OCI-LY1 (cell line): ENCODE results near the gene GJA10.

ENCODE experiments used
- H2AFZ ChIP-seq: fragments of 200-600 bp; sonication (generic), shearing (Covaris generic); 2 replicates; pipeline ENCODE4 v1.6.0; 2014; ENCODE audit warnings: antibody characterized with exemption, mild to moderate bottlenecking, low read length
- H3F3A ChIP-seq: fragments of 200-600 bp; sonication (generic), shearing (Covaris generic); 2 replicates; pipeline ENCODE4 v1.6.0; 2014; ENCODE audit warnings: mild to moderate bottlenecking, antibody characterized with exemption, low read length, moderate library complexity; ENCODE audit not compliant: insufficient read depth
- H3K27ac ChIP-seq: fragments of 200-600 bp; sonication (generic); 2 replicates; pipeline ENCODE4 v1.5.1; 2014; ENCODE audit warnings: low read length, mixed run types, mild to moderate bottlenecking, low read depth; ENCODE audit not compliant: poor library complexity, severe bottlenecking
- H3K27me3 ChIP-seq: fragments of 200-600 bp; sonication (generic); 2 replicates; pipeline ENCODE4 v1.6.0; 2014; ENCODE audit warnings: antibody characterized with exemption, mild to moderate bottlenecking, low read length, moderate library complexity; ENCODE audit not compliant: insufficient read depth
- H3K36me3 ChIP-seq: fragments of 200-600 bp; sonication (generic); 2 replicates; pipeline ENCODE4 v1.6.1; 2014; ENCODE audit warnings: mild to moderate bottlenecking, antibody characterized with exemption, low read length, moderate library complexity, mixed read lengths; ENCODE audit not compliant: insufficient read depth
- H3K4me1 ChIP-seq: fragments of 200-600 bp; sonication (generic); 2 replicates; pipeline ENCODE4 v1.5.1; 2014; ENCODE audit warnings: mild to moderate bottlenecking, low read length, moderate library complexity; ENCODE audit not compliant: insufficient read depth, severe bottlenecking
- H3K4me2 ChIP-seq: fragments of 200-600 bp; sonication (generic), shearing (Covaris generic); 2 replicates; pipeline ENCODE4 v1.6.1; 2014; ENCODE audit warnings: low read length
- H3K4me3 ChIP-seq: fragments of 200-600 bp; sonication (generic); 2 replicates; pipeline ENCODE4 v1.5.1; 2014; ENCODE audit warnings: low read length, low read depth, mild to moderate bottlenecking, mixed read lengths; ENCODE audit not compliant: poor library complexity, severe bottlenecking
- H3K79me2 ChIP-seq: fragments of 200-600 bp; shearing (Covaris generic); 2 replicates; pipeline ENCODE4 v1.6.1; 2016; ENCODE audit warnings: mixed run types, low read length, mixed read lengths; ENCODE audit not compliant: insufficient read depth
- H3K9ac ChIP-seq: fragments of 200-600 bp; sonication (generic), shearing (Covaris generic); 2 replicates; pipeline ENCODE4 v1.6.1; 2014; ENCODE audit warnings: mild to moderate bottlenecking, low read length, mixed read lengths
- H3K9me2 ChIP-seq: fragments of 200-600 bp; sonication (generic), shearing (Covaris generic); 2 replicates; pipeline ENCODE4 v1.6.1; 2014; ENCODE audit warnings: low read depth, mild to moderate bottlenecking, low read length, mixed read lengths
- H3K9me3 ChIP-seq: fragments of 200-600 bp; shearing (Covaris generic); 2 replicates; pipeline ENCODE4 v1.6.1; 2014; ENCODE audit warnings: low read length, mixed read lengths
- H4K20me1 ChIP-seq: fragments of 200-600 bp; sonication (generic), shearing (Covaris generic); 2 replicates; pipeline ENCODE4 v1.6.0; 2016; ENCODE audit warnings: mild to moderate bottlenecking, low read length; ENCODE audit not compliant: insufficient read depth
- EZH2 ChIP-seq: fragments of 200-600 bp; sonication (generic), shearing (Covaris generic); IDR thresholded peaks from 2 replicates; pipeline ENCODE4 v1.8.0; 2017; ENCODE audit warnings: borderline replicate concordance, mixed run types, mild to moderate bottlenecking, antibody characterized with exemption, low read length, moderate library complexity, mixed read lengths
- TF ChIP-seq, protein P1 (sequence below): fragments of 200-600 bp; sonication (generic), shearing (Covaris generic); IDR thresholded peaks from 2 replicates; pipeline ENCODE4 v1.5.1; 2017; ENCODE audit warnings: mild to moderate bottlenecking, antibody characterized with exemption, low read length, moderate library complexity, mixed read lengths

Gene GJA10

DNA sequence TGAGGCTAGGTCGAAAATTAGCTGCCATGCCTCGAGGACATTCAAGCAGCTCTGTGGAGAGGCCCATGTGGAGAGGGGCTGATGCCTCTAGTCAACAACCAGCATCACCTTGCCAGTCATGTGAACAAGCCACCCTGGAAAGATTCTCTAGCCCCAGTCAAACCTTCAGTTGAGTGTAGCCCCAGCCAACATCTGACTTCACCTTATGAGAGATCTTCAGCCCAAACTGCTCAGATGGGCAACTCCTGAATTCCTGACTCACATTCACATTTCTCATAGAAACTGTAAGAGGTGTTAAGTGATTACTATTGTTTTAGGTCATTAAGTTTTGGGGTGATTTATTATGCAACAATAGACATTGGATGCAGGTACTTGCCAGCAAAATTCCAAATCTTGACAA, 44.9 kb downstream of the GJA10 start:
- H3K4me2 ChIP-seq: no peak overlapping the region
- no peaks in the 10 kb centered on the region for H3K27me3 ChIP-seq
- no peak for TF ChIP-seq EZH2
- TF ChIP-seq, protein P1, sequence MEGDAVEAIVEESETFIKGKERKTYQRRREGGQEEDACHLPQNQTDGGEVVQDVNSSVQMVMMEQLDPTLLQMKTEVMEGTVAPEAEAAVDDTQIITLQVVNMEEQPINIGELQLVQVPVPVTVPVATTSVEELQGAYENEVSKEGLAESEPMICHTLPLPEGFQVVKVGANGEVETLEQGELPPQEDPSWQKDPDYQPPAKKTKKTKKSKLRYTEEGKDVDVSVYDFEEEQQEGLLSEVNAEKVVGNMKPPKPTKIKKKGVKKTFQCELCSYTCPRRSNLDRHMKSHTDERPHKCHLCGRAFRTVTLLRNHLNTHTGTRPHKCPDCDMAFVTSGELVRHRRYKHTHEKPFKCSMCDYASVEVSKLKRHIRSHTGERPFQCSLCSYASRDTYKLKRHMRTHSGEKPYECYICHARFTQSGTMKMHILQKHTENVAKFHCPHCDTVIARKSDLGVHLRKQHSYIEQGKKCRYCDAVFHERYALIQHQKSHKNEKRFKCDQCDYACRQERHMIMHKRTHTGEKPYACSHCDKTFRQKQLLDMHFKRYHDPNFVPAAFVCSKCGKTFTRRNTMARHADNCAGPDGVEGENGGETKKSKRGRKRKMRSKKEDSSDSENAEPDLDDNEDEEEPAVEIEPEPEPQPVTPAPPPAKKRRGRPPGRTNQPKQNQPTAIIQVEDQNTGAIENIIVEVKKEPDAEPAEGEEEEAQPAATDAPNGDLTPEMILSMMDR: no peak
- H3K9ac ChIP-seq: no peak overlapping the region
- no peak overlapping the region for H3K4me3 ChIP-seq
- H4K20me1 ChIP-seq: no peaks in the 10 kb centered on the region
- H3F3A ChIP-seq: no peaks in the 10 kb centered on the region
- H3K79me2 ChIP-seq: no peaks in the 10 kb centered on the region
- H3K27ac ChIP-seq: no peak overlapping the region
- H3K36me3 ChIP-seq: peaks cover 94% of the 10 kb centered on the region
- H3K9me2 ChIP-seq: no peaks in the 10 kb centered on the region
- H3K4me1 ChIP-seq: no peaks in the 10 kb centered on the region
- no peak overlapping the region for H2AFZ ChIP-seq
- H3K9me3 ChIP-seq: no peaks in the 10 kb centered on the region

DNA sequence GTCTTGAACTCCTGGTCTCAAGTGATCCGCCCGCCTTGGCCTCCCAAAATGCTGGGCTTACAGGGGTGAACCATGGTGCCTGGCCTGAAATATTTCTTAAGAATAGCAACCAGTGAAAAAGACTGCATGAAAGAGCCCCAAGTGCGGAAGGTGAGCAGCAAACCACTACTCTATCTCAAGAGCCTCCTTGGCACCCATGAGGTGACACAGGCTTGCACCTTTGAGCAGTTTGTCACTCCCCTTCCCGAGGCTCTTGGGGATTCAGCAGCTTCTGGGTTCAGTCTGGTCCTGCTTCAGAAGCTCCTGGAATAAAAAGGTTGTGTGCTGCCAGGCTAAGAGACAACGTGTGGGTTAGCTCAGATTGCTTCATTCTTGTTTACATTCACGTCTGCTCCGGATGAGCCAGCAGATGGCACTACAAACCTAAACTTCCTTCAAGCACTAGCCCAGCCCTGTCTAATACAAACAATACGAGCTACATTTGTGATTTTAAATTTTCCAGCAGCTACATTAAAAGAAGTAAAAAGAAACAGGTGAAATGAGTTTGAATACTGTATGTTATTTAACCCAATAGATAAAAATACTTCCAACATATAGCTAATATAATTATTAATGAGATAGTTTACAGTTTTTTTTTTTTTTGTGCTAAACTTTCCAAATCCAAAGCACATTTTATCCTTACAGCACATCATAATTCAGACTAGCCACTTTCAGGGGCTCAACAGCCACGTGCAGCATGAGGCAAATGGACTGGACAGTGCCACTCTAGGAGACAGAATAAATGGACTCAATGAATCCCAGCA, 46.2 kb downstream of the GJA10 start:
- Histone ChIP-seq H4K20me1 (no peaks in the 10 kb centered on the region), H3K4me3 (no peak overlapping the region), H3K9me2 (no peaks in the 10 kb centered on the region), H3K9ac (no peak overlapping the region), H2AFZ (no peak overlapping the region), H3K4me2 (no peak overlapping the region), H3K79me2 (no peaks in the 10 kb centered on the region; the same call in 1 of the 2 replicates), H3K27ac (no peak overlapping the region), H3K27me3 (no peaks in the 10 kb centered on the region), H3F3A (no peaks in the 10 kb centered on the region), H3K36me3 (peaks cover 94% of the 10 kb centered on the region), H3K9me3 (peaks cover 4% of the 10 kb centered on the region; the same call in 1 of the 2 replicates), H3K4me1 (no peaks in the 10 kb centered on the region)
- TF ChIP-seq, protein P1: peak; percentile 70
- TF ChIP-seq EZH2: no peak

DNA sequence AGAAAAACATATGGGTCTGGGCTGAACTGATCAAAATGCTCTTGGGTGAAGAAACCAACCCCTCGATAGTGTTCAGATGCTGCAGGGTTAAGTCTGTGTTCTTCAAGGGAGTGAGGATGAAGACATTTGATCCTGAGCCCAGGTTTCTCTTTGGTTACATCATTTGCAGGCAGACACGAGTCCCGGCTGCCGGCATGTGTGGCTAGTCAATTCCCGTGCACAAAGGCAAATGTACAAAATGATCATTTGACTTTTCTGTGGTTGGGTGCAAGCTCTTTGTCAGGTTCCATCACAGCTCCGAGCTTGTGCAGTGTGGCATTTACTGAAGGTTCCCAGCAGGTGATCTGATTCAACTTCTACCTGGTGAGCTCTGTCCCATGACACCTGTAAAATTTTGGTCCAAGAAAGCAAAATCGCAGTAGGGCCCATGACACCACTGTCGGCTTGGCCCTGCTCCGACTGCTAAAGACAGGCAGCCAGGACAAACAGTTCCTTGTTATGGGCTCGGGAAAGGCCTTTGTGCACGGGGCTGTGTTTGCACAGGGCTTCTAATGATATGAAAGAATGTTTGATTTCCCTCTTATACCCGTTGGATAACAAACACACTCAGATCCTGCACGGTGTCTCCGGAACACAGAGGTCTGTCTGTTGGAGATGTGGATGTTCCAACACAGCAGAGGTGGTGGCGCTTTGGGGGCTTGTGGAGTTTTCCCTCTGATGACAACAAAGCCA, 46.9 kb downstream of the GJA10 start:
- Histone ChIP-seq H3K4me3 (no peak overlapping the region), H3F3A (no peaks in the 10 kb centered on the region), H3K27ac (no peak overlapping the region), H3K9me2 (no peaks in the 10 kb centered on the region), H3K79me2 (no peaks in the 10 kb centered on the region; the same call in 1 of the 2 replicates), H3K9me3 (peaks cover 4% of the 10 kb centered on the region; the same call in 1 of the 2 replicates), H3K4me2 (no peak overlapping the region), H3K27me3 (no peaks in the 10 kb centered on the region), H3K9ac (no peak overlapping the region), H4K20me1 (no peaks in the 10 kb centered on the region), H3K36me3 (peaks cover 94% of the 10 kb centered on the region), H3K4me1 (no peaks in the 10 kb centered on the region), H2AFZ (no peak overlapping the region)
- TF ChIP-seq EZH2: no peak
- TF ChIP-seq, protein P1: no peak
